Smooth muscle cell (in vitro differentiated cells): ENCODE data around the gene WDR36. TPM values are rescaled to one million over a fixed set of nuclear protein-coding genes. Genes with fewer than 3 reads are reported as not detected.

Experiments used
- DNase-seq: peaks from one replicate; lab custom pipeline; 2025; ENCODE audit not compliant: unreplicated experiment; lab: John Stamatoyannopoulos, UW
- H2AFZ ChIP-seq: fragments of 200-600 bp; sonication (generic); 2 replicates; pipeline ENCODE4 v1.6.0; 2016; ENCODE audit warnings: antibody characterized with exemption, low read depth, mild to moderate bottlenecking
- H3F3A ChIP-seq: fragments of 200-600 bp; sonication (generic); 2 replicates; pipeline ENCODE4 v1.6.0; 2017; ENCODE audit warnings: antibody characterized with exemption, low read depth
- H3K27ac ChIP-seq: fragments of 200-600 bp; sonication (generic); 2 replicates; pipeline ENCODE4 v1.5.1; 2016; ENCODE audit warnings: low read depth, mild to moderate bottlenecking
- H3K27me3 ChIP-seq: fragments of 200-600 bp; sonication (generic); 2 replicates; pipeline ENCODE4 v1.6.1; 2016; ENCODE audit warnings: low read depth, mild to moderate bottlenecking
- H3K36me3 ChIP-seq: fragments of 200-600 bp; sonication (generic); 2 replicates; pipeline ENCODE4 v1.5.1; 2016; ENCODE audit warnings: low read depth
- H3K4me1 ChIP-seq: fragments of 200-600 bp; sonication (generic); 2 replicates; pipeline ENCODE4 v1.5.1; 2016; ENCODE audit warnings: low read depth
- H3K4me2 ChIP-seq: fragments of 200-600 bp; sonication (generic); 2 replicates; pipeline ENCODE4 v1.6.0; 2016; ENCODE audit warnings: mild to moderate bottlenecking
- H3K4me3 ChIP-seq: fragments of 200-600 bp; sonication (generic); 2 replicates; pipeline ENCODE4 v1.5.1; 2016; ENCODE audit warnings: mild to moderate bottlenecking
- H3K79me2 ChIP-seq: fragments of 200-600 bp; sonication (generic); 2 replicates; pipeline ENCODE4 v1.6.0; 2016; ENCODE audit warnings: low read depth, mild to moderate bottlenecking
- H3K9ac ChIP-seq: fragments of 200-600 bp; sonication (generic); 2 replicates; pipeline ENCODE4 v1.6.0; 2016; ENCODE audit warnings: low read depth
- H3K9me3 ChIP-seq: fragments of 200-600 bp; sonication (generic); replicated peaks from 2 replicates; pipeline ENCODE4 v1.5.1; 2016; ENCODE audit warnings: low read depth
- H4K20me1 ChIP-seq: fragments of 200-600 bp; sonication (generic); 2 replicates; pipeline ENCODE4 v1.6.0; 2016; ENCODE audit warnings: low read depth
- CTCF ChIP-seq: fragments of 200-600 bp; sonication (generic); IDR thresholded peaks from 2 replicates; pipeline ENCODE4 v1.5.1; 2017; ENCODE audit warnings: borderline replicate concordance, mild to moderate bottlenecking, antibody characterized with exemption; ENCODE audit not compliant: insufficient read depth, poor library complexity, severe bottlenecking
- WGBS: methylation state at CpG from one replicate; pipeline ENCODE4 v1.1.7; 2016; ENCODE audit warnings: low lambda C conversion rate; 5-methylcytosine and 5-hydroxymethylcytosine counted together
- polyA plus RNA-seq: library from polyadenylated mRNA; unstranded; fragments of >200 nt; fragmentation: Nextera tagmentation; extraction: Ambion mirVana; gene quantifications from 2 replicates; pipeline ENCODE4 v1.2.1, GENCODE V29; 2016
- total RNA-seq: library from RNA; depleted of rRNA; stranded (reverse); fragments of >200 nt; gene quantifications from 2 replicates; pipeline ENCODE4 v1.2.3, GENCODE V29; 2014

WDR36 gene
- total and polyA plus RNA-seq, 2 experiments from 2014 or later, result 10.8 to 45.3 TPM

GRCh38 chr5:111121926-111122325 is 29.8 kb downstream of the WDR36 start:
- H3K4me3 ChIP-seq, result no peak overlapping the region
- no peaks in the 10 kb centered on the region for H3K4me1 ChIP-seq
- TF ChIP-seq CTCF, result no peak
- H3K9me3 ChIP-seq, result no peaks in the 10 kb centered on the region
- peaks cover 25% of the 10 kb centered on the region for H3K36me3 ChIP-seq
- no peaks in the 10 kb centered on the region for H3K79me2 ChIP-seq
- no peak for DNase-seq
- H3K27ac ChIP-seq, result peak overlapping the region; percentile 46
- no peaks in the 10 kb centered on the region for H3F3A ChIP-seq
- H3K27me3 ChIP-seq, result no peaks in the 10 kb centered on the region
- no peaks in the 10 kb centered on the region for H4K20me1 ChIP-seq
- H3K4me2 ChIP-seq, result no peak overlapping the region
- H2AFZ ChIP-seq, result no peak overlapping the region
- no peak overlapping the region for H3K9ac ChIP-seq

GRCh38 chr5:111122398-111122797 is 30.2 kb downstream of the WDR36 start:
- no peak for TF ChIP-seq CTCF
- Histone ChIP-seq H3K27me3 (no peaks in the 10 kb centered on the region), H3K79me2 (no peaks in the 10 kb centered on the region), H4K20me1 (no peaks in the 10 kb centered on the region), H3K4me2 (no peak overlapping the region), H3K27ac (peak overlapping the region; percentile 46), H3K4me1 (no peaks in the 10 kb centered on the region), H3F3A (no peaks in the 10 kb centered on the region), H3K4me3 (no peak overlapping the region), H3K36me3 (peaks cover 25% of the 10 kb centered on the region), H2AFZ (no peak overlapping the region), H3K9ac (no peak overlapping the region), H3K9me3 (no peaks in the 10 kb centered on the region)
- no peak for DNase-seq
- WGBS, result 75% methylated on average over 2 of the region's 2 CpGs

GRCh38 chr5:111124793-111125192 is 32.6 kb downstream of the WDR36 start:
- H3K27ac ChIP-seq, result no peak overlapping the region
- no peaks in the 10 kb centered on the region for H4K20me1 ChIP-seq
- H3K36me3 ChIP-seq, result peaks cover 17% of the 10 kb centered on the region
- H3K27me3 ChIP-seq, result no peaks in the 10 kb centered on the region
- H3K4me1 ChIP-seq, result peaks cover 5% of the 10 kb centered on the region
- no peak for TF ChIP-seq CTCF
- no peak overlapping the region for H3K4me3 ChIP-seq
- H2AFZ ChIP-seq, result no peak overlapping the region
- H3F3A ChIP-seq, result no peaks in the 10 kb centered on the region
- no peak overlapping the region for H3K4me2 ChIP-seq
- DNase-seq, result no peak
- H3K79me2 ChIP-seq, result no peaks in the 10 kb centered on the region
- 85% methylated on average over 1 of the region's 1 CpG for WGBS
- no peaks in the 10 kb centered on the region for H3K9me3 ChIP-seq
- no peak overlapping the region for H3K9ac ChIP-seq

GRCh38 chr5:111126896-111127295 is 34.7 kb downstream of the WDR36 start:
- H3K9ac ChIP-seq, result no peak overlapping the region
- WGBS, result 58% methylated on average over 3 of the region's 3 CpGs
- no peaks in the 10 kb centered on the region for H3K27me3 ChIP-seq
- no peak for DNase-seq
- no peaks in the 10 kb centered on the region for H4K20me1 ChIP-seq
- H3F3A ChIP-seq, result peaks cover 3% of the 10 kb centered on the region
- H3K36me3 ChIP-seq, result peaks cover 13% of the 10 kb centered on the region
- H3K79me2 ChIP-seq, result no peaks in the 10 kb centered on the region
- H3K4me3 ChIP-seq, result no peak overlapping the region
- H3K4me2 ChIP-seq, result peak overlapping the region; percentile 15
- TF ChIP-seq CTCF, result no peak
- H3K27ac ChIP-seq, result peak overlapping the region; percentile 51
- no peaks in the 10 kb centered on the region for H3K9me3 ChIP-seq
- peaks cover 5% of the 10 kb centered on the region for H3K4me1 ChIP-seq
- no peak overlapping the region for H2AFZ ChIP-seq
